IPS-20b (cell line): ENCODE results near the gene HNRNPA0.

Source experiments
- H3K27ac ChIP-seq: one replicate; pipeline ENCODE4 v1.5.1; 2013; ENCODE audit warnings: low read length
- H3K27me3 ChIP-seq: 2 replicates; pipeline ENCODE4 v1.6.1; 2013; ENCODE audit warnings: mild to moderate bottlenecking, low read length, inconsistent platforms; ENCODE audit not compliant: insufficient read depth
- H3K36me3 ChIP-seq: 2 replicates; pipeline ENCODE4 v1.6.1; 2013; ENCODE audit warnings: low read depth, mild to moderate bottlenecking, inconsistent platforms, low read length, moderate library complexity; ENCODE audit not compliant: insufficient read depth
- H3K4me1 ChIP-seq: 2 replicates; pipeline ENCODE4 v1.6.1; 2013; ENCODE audit warnings: mild to moderate bottlenecking, control low read depth, inconsistent platforms, low read length, moderate library complexity; ENCODE audit not compliant: insufficient read depth
- H3K4me3 ChIP-seq: 2 replicates; pipeline ENCODE4 v1.5.1; 2013; ENCODE audit warnings: mild to moderate bottlenecking, low read length, inconsistent platforms
- H3K9ac ChIP-seq: 2 replicates; pipeline ENCODE4 v1.6.1; 2013; ENCODE audit warnings: low read depth, mild to moderate bottlenecking, inconsistent platforms, low read length, moderate library complexity
- H3K9me3 ChIP-seq: 2 replicates; pipeline ENCODE4 v1.6.1; 2013; ENCODE audit warnings: mild to moderate bottlenecking, low read depth, low read length, inconsistent platforms; ENCODE audit not compliant: insufficient read depth

HNRNPA0 gene

GRCh38 chr5:137714946-137715345 lies 39.2 kb downstream of the HNRNPA0 start:
- H3K27me3 ChIP-seq: no peaks in the 10 kb centered on the region
- H3K4me1 ChIP-seq: no peaks in the 10 kb centered on the region
- H3K36me3 ChIP-seq: peaks cover 3% of the 10 kb centered on the region; the same call in 1 of the 2 replicates
- H3K4me3 ChIP-seq: no peak overlapping the region
- H3K9ac ChIP-seq: no peak overlapping the region
- peaks cover 14% of the 10 kb centered on the region for H3K9me3 ChIP-seq
- H3K27ac ChIP-seq: no peak overlapping the region

GRCh38 chr5:137714494-137714893 lies 39.7 kb downstream of the HNRNPA0 start:
- H3K36me3 ChIP-seq: peaks cover 6% of the 10 kb centered on the region
- peaks cover 14% of the 10 kb centered on the region for H3K9me3 ChIP-seq
- H3K9ac ChIP-seq: no peak overlapping the region
- no peak overlapping the region for H3K27ac ChIP-seq
- H3K4me1 ChIP-seq: no peaks in the 10 kb centered on the region
- H3K4me3 ChIP-seq: no peak overlapping the region
- no peaks in the 10 kb centered on the region for H3K27me3 ChIP-seq

GRCh38 chr5:137712139-137712667 lies 42.0 kb downstream of the HNRNPA0 start:
- no peaks in the 10 kb centered on the region for H3K4me1 ChIP-seq

DNA sequence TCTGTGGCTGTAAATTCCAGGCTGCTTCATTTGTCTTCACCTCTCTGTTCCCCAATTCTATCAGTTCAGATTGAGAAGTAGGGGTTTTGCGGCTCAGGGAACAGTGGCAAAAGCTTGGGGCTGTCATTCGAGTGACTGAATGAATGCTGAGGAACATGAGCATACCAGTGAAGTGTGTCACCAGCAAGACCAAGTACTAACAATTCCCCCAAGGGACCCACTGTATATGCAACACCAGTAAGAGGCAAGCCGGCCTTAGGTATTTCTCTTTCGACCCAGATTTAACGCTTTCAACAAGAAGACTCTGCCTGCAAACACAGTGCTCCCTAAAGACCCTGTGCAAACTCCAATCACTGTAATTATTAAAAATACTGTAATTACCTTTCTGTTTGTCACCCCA lies 44.1 kb downstream of the HNRNPA0 start:
- H3K4me1 ChIP-seq: no peaks in the 10 kb centered on the region
- no peaks in the 10 kb centered on the region for H3K27me3 ChIP-seq

More at GRCh38 chr5:137712139-137712667, 42.0 kb downstream of the HNRNPA0 start:
- Histone ChIP-seq H3K9me3 (peaks cover 14% of the 10 kb centered on the region), H3K27ac (no peak overlapping the region), H3K27me3 (no peaks in the 10 kb centered on the region), H3K4me3 (no peak overlapping the region), H3K9ac (no peak overlapping the region), H3K36me3 (peaks cover 26% of the 10 kb centered on the region)

GRCh38 chr5:137708796-137709559 lies 45.2 kb downstream of the HNRNPA0 start:
- no peak overlapping the region for H3K27ac ChIP-seq
- peaks cover 26% of the 10 kb centered on the region for H3K36me3 ChIP-seq
- no peaks in the 10 kb centered on the region for H3K27me3 ChIP-seq
- no peak overlapping the region for H3K4me3 ChIP-seq
- no peaks in the 10 kb centered on the region for H3K4me1 ChIP-seq
- peaks cover 9% of the 10 kb centered on the region for H3K9me3 ChIP-seq
- no peak overlapping the region for H3K9ac ChIP-seq

More for the DNA sequence above, 44.1 kb downstream of the HNRNPA0 start:
- peaks cover 14% of the 10 kb centered on the region for H3K9me3 ChIP-seq
- no peak overlapping the region for H3K27ac ChIP-seq
- H3K4me3 ChIP-seq: no peak overlapping the region
- H3K36me3 ChIP-seq: peaks cover 26% of the 10 kb centered on the region
- H3K9ac ChIP-seq: no peak overlapping the region

DNA sequence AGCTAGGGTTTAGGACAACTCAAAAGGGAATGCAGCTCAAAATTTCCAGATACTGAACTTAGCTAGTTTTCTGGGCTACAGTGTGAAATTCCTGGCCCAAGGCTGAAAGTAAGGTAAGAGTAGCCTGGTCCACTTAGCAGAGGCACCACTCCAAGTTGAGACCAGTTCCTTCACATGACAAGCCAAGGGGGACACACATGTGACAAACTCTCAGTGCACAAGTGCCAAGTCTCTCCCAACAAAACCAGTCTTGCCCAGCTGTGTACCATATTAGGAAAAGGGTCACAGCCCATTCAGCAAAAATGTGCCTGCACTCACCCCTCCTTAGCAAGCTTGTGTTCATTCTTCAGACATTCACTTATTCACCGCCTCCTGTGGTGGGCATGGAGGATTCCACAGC lies 46.1 kb downstream of the HNRNPA0 start:
- Histone ChIP-seq H3K27me3 (no peaks in the 10 kb centered on the region), H3K9me3 (peaks cover 2% of the 10 kb centered on the region; the same call in 1 of the 2 replicates), H3K36me3 (peaks cover 23% of the 10 kb centered on the region), H3K4me1 (no peaks in the 10 kb centered on the region), H3K4me3 (no peak overlapping the region), H3K9ac (no peak overlapping the region), H3K27ac (no peak overlapping the region)

- Histone ChIP-seq H3K4me1 (no peaks in the 10 kb centered on the region), H3K36me3 (peaks cover 23% of the 10 kb centered on the region), H3K9me3 (no peaks in the 10 kb centered on the region), H3K9ac (no peak overlapping the region), H3K27me3 (no peaks in the 10 kb centered on the region), H3K27ac (no peak overlapping the region), H3K4me3 (no peak overlapping the region)
Observed at GRCh38 chr5:137706841-137707240, 47.3 kb downstream of the HNRNPA0 start.

GRCh38 chr5:137705106-137705505 lies 49.1 kb downstream of the HNRNPA0 start:
- no peak overlapping the region for H3K9ac ChIP-seq
- no peaks in the 10 kb centered on the region for H3K27me3 ChIP-seq
- no peaks in the 10 kb centered on the region for H3K4me1 ChIP-seq
- no peak overlapping the region for H3K27ac ChIP-seq
- peaks cover 23% of the 10 kb centered on the region for H3K36me3 ChIP-seq
- no peak overlapping the region for H3K4me3 ChIP-seq
- no peaks in the 10 kb centered on the region for H3K9me3 ChIP-seq

GRCh38 chr5:137703565-137703964 lies 50.6 kb downstream of the HNRNPA0 start:
- H3K27me3 ChIP-seq: no peaks in the 10 kb centered on the region
- peaks cover 11% of the 10 kb centered on the region; the same call in 1 of the 2 replicates for H3K36me3 ChIP-seq

DNA sequence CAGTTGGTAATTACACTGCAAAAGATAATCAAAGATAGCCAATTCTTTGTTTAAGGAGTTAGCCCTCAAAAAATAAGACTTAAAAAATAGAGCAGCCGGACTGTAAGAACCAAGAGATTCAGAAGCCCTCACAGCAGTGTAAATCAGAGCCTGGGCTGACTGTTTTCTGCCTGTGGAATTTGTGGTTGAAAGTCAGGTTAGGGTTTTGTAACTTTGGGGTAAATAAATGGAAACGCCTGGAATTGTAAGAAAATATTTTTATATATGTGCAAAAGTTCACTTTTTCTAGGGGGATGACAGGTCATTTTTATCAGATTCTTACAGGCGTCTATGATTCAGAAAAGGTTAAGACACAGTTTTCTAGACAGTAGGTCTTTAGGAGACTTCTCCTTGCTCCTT lies 53.9 kb downstream of the HNRNPA0 start:
- Histone ChIP-seq H3K27ac (no peak overlapping the region), H3K36me3 (peaks cover 11% of the 10 kb centered on the region; the same call in 1 of the 2 replicates), H3K4me1 (no peaks in the 10 kb centered on the region), H3K27me3 (no peaks in the 10 kb centered on the region), H3K9ac (no peak overlapping the region), H3K9me3 (no peaks in the 10 kb centered on the region), H3K4me3 (no peak overlapping the region)

More at GRCh38 chr5:137703565-137703964, 50.6 kb downstream of the HNRNPA0 start:
- H3K4me3 ChIP-seq: no peak overlapping the region
- no peak overlapping the region for H3K27ac ChIP-seq
- H3K9me3 ChIP-seq: no peaks in the 10 kb centered on the region
- no peaks in the 10 kb centered on the region for H3K4me1 ChIP-seq
- no peak overlapping the region for H3K9ac ChIP-seq

GRCh38 chr5:137699336-137700281 lies 54.6 kb downstream of the HNRNPA0 start:
- no peak overlapping the region for H3K4me3 ChIP-seq
- H3K4me1 ChIP-seq: no peaks in the 10 kb centered on the region
- H3K27me3 ChIP-seq: no peaks in the 10 kb centered on the region
- H3K9me3 ChIP-seq: no peaks in the 10 kb centered on the region
- no peak overlapping the region for H3K9ac ChIP-seq
- peaks cover 11% of the 10 kb centered on the region; the same call in 1 of the 2 replicates for H3K36me3 ChIP-seq
- no peak overlapping the region for H3K27ac ChIP-seq
